ENCODE data around the gene COX7A2L. TPM values are rescaled to one million over a fixed set of nuclear protein-coding genes. Genes with fewer than 3 reads are reported as not detected.
"Not testable (repeated sequence)": the region's sequence is repeated elsewhere in the genome, so short reads cannot be mapped to it uniquely, and the experiment has no call there.

Gene COX7A2L
- polyA plus RNA-seq, 1 donor from 2014 or later: 136 TPM

DNA sequence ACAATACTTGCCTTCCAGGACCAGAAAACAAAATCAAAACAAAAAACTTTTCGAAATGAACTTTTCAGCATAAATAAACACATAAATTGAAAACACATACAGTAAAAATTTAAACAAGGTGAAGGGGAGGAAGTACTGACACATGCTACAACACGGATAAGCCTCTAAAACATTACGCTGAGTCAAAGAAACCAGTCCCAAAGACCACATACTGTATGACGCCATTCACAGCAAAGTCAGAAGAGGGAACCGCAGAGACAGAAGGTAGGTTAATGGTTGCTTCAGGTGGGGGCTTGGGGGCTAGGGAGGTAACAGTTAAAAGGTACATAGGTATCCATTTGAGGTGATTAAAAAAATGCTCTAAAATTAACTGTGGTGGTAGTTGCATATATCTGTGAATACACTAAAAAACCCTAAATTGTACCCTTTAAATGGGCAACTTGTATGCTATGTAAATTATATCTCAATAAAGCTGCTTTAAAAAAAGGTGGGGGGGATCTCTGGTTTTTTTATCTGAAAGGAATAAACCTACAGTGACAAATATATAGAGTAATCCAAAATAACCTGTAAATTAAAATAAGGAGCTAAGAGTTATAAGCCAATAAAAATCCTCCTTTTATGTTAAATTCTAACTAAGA lies 7.1 kb downstream of the COX7A2L start:
- H3K36me3 Mint-ChIP-seq: peaks cover 3% of the 10 kb centered on the region
- peaks cover 31 to 37% (median 36%) of the 10 kb centered on the region in 3 donors for H3K4me1 Mint-ChIP-seq
- no peak overlapping the region for H3K27ac Mint-ChIP-seq
- peak overlapping the region in 1 of 4 donors; percentile 25 for H3K4me3 Mint-ChIP-seq
- no peaks in the 10 kb centered on the region for H3K9me3 Mint-ChIP-seq
- no peaks in the 10 kb centered on the region for H3K27me3 Mint-ChIP-seq

DNA sequence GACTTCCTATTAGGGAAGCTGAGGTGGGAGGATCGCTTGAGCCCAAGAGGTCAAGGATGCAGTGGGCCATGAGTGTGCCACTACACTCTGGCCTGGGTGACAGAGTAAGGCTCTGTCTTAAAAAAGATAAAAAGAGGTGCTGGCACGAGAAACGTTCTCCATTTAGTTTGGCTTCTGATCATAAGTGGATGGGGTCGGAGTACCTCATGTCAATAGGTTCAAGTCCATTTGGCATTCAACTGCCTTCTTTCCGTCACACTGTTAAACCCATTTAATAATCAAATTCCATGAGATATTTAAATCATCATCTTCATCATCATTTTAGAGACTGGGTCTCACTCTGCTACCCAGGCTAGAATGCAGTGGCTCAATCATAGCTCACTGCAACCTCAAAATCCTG lies 9.2 kb downstream of the COX7A2L start:
- Mint-ChIP-seq H3K36me3 (peaks cover 8% of the 10 kb centered on the region), H3K9me3 (no peaks in the 10 kb centered on the region), H3K27me3 (no peaks in the 10 kb centered on the region), H3K27ac (peak overlapping the region in 1 of 3 donors; percentile 45), H3K4me3 (no peak overlapping the region), H3K4me1 (peaks cover 13 to 30% (median 20%) of the 10 kb centered on the region in 3 donors)

DNA sequence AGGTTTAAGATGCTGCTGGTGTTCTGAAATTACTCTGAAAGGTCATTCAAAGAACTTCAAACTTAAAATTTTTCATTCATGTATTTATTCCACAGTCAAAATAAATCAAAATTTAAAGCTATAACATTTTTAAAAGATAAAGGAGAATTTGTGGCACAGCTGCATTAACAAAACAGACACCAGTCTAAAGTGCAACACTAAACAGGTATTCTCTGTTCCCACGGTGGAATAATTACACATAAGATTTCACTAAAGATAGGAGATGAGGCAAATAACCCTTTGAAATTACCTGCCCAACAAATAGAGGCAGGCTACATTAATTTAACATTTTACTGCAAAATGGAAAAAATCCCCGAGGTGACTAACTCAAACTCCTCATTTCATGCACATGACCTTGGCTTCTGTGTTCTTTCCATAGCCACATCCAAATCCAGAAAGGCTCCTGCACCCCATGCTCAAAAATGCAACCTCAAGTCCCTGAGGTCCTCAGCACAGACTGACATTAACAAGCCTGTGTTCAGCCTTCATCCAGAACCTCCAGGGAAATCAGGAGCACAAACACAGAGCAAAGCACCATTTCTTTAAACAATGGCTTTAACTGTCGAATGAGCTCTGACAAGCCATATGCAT lies 10.5 kb downstream of the COX7A2L start:
- H3K27me3 Mint-ChIP-seq: no peaks in the 10 kb centered on the region
- H3K4me3 Mint-ChIP-seq: no peak overlapping the region
- peaks cover 8% of the 10 kb centered on the region for H3K36me3 Mint-ChIP-seq
- no peak overlapping the region for H3K27ac Mint-ChIP-seq
- H3K9me3 Mint-ChIP-seq: no peaks in the 10 kb centered on the region
- peaks cover 7 to 25% (median 16%) of the 10 kb centered on the region in 3 donors for H3K4me1 Mint-ChIP-seq

DNA sequence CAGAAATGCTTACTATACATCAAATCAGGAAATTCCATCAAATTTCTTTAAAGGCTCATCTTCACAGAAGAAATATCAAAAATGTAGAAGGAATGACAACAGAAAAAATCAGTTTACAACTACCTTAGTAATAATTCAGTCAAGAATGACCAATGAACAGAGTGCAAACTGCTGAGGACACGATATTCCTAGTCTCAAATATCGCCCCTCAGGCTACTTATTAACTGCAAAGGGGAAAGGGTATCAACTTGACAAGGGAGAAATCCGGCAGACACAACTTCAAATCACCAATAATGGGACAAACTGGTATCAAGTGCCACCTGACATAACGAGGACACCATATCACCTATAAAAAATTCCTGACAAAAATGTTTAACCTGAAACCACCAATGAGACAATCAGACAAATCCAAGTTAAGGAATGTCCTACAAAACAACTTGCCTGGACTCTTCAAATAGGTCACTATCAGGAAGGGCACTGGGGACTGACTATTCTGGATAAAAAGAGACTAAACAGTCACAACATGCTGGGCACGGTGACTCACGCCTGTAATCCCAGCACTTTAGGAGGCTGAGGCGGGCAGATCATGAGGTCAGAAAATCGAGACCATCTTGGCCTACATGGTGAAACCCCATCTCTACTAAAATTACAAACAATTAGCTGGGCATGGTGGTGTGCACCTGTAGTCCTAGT lies 12.8 kb downstream of the COX7A2L start:
- no peak overlapping the region for H3K4me3 Mint-ChIP-seq
- no peaks in the 10 kb centered on the region for H3K27me3 Mint-ChIP-seq
- H3K36me3 Mint-ChIP-seq: peaks cover 6% of the 10 kb centered on the region
- H3K4me1 Mint-ChIP-seq: peaks cover 0 to 6% (median 3%) of the 10 kb centered on the region in 3 donors
- no peaks in the 10 kb centered on the region for H3K9me3 Mint-ChIP-seq
- peak overlapping the region in 1 of 3 donors; percentile 9 for H3K27ac Mint-ChIP-seq

DNA sequence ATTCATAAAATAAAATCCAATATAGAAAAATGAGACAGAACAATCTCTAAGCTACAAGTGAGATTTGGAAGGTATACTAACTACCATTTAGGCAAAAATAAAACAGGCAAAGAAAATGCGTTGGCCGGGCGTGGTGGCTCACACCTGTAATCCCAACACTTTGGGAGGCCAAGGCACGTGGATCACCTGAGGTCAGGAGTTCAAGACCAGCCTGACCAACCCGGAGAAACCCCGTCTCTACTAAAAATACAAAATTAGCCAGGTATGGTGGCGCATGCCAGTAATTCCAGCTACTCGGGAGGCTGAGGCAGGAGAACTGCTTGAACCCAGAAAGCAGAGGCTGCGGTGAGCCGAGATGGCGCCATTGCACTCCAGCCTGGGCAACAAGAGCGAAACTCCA lies 13.5 kb downstream of the COX7A2L start:
- H3K4me1 Mint-ChIP-seq, H3K27me3 Mint-ChIP-seq, H3K4me3 Mint-ChIP-seq, H3K36me3 Mint-ChIP-seq, H3K9me3 Mint-ChIP-seq, H3K27ac Mint-ChIP-seq: not testable (repeated sequence)

DNA sequence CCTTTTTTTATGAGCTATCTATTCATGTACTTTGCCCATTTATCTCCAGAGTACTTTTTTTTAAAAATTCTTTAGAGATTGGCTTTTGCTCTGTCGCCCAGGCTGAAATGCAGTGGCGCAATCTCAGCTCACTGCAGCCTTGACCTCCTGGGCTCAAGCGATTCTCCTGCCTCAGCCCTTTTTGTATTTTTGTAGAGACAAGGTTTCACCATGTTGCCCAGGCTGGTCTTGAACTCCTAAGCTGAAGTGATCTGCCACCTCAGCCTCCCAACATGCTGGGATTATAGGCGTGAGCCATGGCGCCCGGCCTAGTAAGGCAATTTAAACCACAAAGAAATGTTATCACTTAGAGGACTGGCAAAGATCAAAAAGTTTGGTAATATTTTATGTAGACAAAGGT lies 14.2 kb downstream of the COX7A2L start:
- H3K36me3 Mint-ChIP-seq: not testable (repeated sequence)

DNA sequence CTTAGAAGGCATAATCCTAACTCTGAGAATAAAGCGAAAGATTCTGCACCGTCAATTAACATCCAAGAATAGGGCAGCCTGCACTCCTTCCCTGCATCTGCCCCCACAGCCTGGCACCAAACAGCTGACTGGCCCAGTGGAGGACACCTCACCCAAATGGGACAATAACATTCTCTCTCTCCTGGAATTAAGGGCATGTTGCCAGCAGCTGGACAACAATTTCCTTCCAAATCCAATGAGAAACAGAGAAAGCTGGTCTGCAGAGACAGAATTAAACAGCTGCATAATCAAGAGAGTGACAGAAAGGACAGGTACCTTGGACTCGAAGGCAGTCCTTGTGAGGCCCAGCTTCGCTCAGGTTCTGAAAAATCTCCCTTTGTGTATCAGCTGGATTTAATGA lies 15.0 kb downstream of the COX7A2L start:
- H3K27ac Mint-ChIP-seq: no peak overlapping the region
- no peaks in the 10 kb centered on the region for H3K9me3 Mint-ChIP-seq
- peaks cover 2 to 6% (median 4%) of the 10 kb centered on the region in 3 donors for H3K4me1 Mint-ChIP-seq
- no peak overlapping the region for H3K4me3 Mint-ChIP-seq
- no peaks in the 10 kb centered on the region for H3K27me3 Mint-ChIP-seq
- peaks cover 5% of the 10 kb centered on the region for H3K36me3 Mint-ChIP-seq

More for the DNA sequence above, 14.2 kb downstream of the COX7A2L start:
- not testable (repeated sequence) for H3K27ac Mint-ChIP-seq, H3K4me3 Mint-ChIP-seq, H3K27me3 Mint-ChIP-seq, H3K9me3 Mint-ChIP-seq, H3K4me1 Mint-ChIP-seq

DNA sequence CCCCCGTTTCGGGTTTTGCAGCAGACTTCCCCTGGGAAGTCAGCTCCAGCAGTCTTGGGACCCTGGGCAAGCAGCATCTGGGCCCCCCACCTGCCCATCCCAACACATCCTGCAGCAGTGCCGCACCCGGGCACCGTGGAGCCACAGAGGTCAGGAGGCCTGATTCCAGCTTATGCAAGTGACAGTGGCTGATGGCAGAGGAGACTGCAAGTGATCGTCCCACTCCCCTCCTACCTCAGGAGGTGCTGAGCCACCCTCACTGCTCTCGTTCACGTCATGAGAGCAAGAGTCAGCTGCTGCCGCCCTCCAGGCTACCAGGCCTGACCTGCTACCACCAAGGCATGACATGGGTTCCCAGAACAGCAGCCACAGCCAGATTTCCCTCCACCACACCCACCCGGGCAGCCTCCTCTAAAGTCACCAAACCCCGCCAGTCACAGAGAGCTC lies 18.2 kb downstream of the COX7A2L start:
- peak overlapping the region in 1 of 3 donors; percentile 35 for H3K27ac Mint-ChIP-seq
- no peaks in the 10 kb centered on the region for H3K27me3 Mint-ChIP-seq
- H3K4me1 Mint-ChIP-seq: peaks cover 0 to 4% (median 2%) of the 10 kb centered on the region in 3 donors
- no peak overlapping the region for H3K4me3 Mint-ChIP-seq
- H3K36me3 Mint-ChIP-seq: peaks cover 13% of the 10 kb centered on the region
- no peaks in the 10 kb centered on the region for H3K9me3 Mint-ChIP-seq

DNA sequence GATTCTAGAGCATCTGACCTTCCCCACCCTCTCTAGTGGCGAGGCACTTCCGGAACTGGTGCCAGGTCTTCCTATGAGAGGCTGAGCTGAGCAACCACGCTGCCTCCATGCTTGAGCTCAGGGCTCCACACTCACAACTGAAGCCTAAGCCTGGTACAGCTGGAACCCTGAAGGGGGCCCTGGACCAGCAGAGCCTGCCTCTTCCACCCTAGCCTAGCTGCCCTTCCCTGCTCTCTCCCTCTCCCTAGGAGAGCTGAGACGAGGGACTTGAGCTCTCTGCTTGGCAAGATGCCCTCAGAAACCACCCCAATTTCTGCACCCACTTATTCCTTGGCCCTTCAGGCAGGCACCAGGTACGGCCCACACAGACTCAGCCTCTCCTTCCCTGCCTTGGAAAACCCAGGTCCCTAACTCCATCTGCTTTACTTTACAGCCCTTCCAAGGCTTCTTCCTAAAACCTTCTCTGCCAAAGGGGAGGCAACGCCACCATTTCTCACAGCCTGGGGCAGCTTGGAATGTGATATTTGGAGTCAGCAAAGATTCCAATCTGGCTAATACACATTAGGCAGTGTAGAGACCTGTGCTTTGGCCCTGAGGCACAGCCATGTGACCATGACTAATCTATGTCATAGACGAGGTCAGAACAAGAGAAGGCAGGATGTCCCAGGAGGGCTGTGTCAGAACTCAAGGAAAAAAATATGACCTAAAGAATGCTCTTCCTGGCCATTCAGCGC lies 18.8 kb downstream of the COX7A2L start:
- no peak overlapping the region for H3K4me3 Mint-ChIP-seq
- peaks cover 0 to 1% (median 0%) of the 10 kb centered on the region in 3 donors for H3K9me3 Mint-ChIP-seq
- peak overlapping the region in 2 of 3 donors; percentile 35 to 47 for H3K27ac Mint-ChIP-seq
- no peaks in the 10 kb centered on the region for H3K27me3 Mint-ChIP-seq
- peaks cover 16% of the 10 kb centered on the region for H3K36me3 Mint-ChIP-seq
- H3K4me1 Mint-ChIP-seq: peaks cover 0 to 4% (median 2%) of the 10 kb centered on the region in 3 donors

DNA sequence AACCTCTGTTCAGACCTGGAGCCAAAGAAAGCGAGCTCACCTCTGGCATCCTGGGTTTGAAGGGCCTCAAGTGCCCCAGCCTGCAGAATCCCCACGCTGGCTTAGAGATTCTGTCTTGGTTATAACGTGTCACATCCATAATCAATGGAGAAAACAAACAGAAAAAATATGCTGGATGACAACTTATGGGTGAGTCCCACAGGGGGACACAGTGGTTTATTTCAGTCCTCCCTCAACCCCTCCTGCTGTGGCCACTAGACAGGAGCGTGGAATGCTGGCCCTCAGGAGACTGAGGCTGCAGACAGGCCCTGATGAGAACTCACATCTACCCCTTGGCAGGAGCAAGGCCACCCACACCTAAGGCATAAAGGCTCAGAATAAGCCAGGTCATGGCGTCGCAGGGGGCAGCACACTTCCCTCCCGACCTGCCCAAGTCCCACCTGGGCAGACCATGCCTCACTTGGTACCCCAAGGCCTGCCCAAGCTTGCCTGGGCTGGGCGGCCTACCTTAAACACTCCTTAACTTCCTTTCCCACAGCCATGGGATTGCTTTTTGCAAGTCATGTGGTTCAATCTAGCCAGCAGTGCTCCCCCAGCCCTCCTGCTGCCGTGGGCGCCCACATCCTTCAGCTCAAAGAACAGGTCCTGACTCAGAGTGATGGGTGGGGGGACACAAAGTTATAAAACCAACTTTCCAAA lies 19.9 kb downstream of the COX7A2L start:
- Mint-ChIP-seq H3K27me3 (no peaks in the 10 kb centered on the region), H3K4me3 (no peak overlapping the region)

DNA sequence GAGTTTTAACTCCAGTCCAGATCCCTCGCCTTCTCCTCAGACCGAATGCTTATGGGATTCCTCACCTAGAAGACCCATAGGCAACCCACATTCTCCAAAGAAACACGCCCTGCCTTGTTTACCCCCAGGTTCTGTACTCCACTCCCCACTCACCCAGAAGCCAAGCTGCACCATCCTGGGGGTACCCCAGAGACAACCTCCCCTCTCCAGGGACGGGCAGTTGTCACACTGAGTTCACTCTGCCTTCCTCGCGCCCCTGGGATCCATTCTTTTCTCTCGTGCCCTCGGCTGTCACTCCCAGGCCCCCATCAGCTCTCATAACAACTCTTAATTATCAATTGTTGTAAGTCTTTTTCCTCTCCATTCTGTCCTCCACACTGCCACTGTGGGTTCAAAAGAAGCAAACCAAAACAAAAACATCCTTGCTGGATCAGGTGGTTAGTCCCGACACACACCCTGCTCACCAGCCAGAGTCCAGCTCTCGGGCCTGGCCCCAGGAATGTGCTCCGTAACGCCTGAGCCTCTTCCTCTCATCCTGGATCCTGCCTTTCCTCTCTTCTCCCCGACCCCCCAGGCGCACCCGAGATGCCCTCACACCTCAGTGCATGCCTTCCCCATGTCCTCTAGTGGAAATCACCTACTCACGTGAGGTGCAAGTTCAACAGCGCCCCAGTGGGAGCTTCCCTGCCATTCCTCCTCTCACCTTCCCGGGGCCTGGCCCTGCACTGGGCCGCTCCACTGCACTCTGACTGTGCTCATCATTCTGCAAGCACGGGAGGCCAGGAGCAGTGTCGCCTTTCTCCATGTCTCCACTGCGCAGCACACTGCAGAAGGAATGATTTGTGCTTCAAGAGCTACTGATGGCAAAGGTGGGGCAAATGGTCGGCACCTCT lies 20.7 kb downstream of the COX7A2L start:
- Mint-ChIP-seq H3K36me3 (peaks cover 20% of the 10 kb centered on the region), H3K4me3 (peak overlapping the region in 1 of 4 donors; percentile 25), H3K4me1 (peaks cover 0 to 4% (median 0%) of the 10 kb centered on the region in 3 donors), H3K27ac (peak overlapping the region; percentile 13 to 68 (median 19)), H3K27me3 (no peaks in the 10 kb centered on the region), H3K9me3 (peaks cover 0 to 2% (median 2%) of the 10 kb centered on the region in 3 donors)

More for the DNA sequence above, 19.9 kb downstream of the COX7A2L start:
- Mint-ChIP-seq H3K4me1 (peaks cover 0 to 4% (median 0%) of the 10 kb centered on the region in 3 donors), H3K36me3 (peaks cover 17% of the 10 kb centered on the region), H3K9me3 (peaks cover 0 to 2% (median 2%) of the 10 kb centered on the region in 3 donors), H3K27ac (peak overlapping the region in 1 of 3 donors; percentile 13)

DNA sequence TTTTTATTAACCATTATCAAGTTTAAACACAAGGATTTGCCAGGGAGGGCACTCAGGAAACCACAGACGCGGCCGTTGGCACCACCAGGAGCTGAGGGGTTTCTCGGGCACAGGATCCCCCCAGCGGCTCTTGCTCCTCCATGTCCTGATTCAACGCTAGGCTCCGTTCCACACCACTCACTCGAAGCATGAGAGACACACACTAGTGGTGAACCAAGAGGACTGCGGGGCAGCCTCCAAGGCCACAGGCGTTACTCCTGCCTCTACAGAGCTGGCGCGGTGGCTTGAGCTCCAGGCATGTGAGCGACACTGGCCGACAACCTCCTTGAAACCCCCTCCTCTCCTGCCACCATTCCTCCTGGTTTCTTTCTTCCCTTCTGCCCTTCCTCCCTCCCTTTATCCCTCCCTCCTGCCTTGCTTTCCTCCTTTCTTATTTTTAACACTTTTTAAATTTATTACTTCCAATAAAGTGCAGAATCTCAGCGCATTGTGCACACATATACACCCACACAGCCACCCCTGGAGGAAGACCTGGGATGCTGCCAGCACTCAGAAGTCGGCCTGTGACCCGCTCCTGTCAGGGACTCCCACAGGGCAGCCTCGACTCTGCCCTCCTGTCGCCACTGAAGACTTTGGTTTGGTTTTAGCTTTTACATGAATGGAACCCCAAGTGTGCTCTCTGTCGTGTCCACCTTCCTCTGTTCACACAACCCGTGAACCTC lies 21.7 kb downstream of the COX7A2L start:
- Mint-ChIP-seq H3K4me3 (no peak overlapping the region), H3K9me3 (peaks cover 0 to 2% (median 2%) of the 10 kb centered on the region in 3 donors), H3K27ac (peak overlapping the region in 1 of 3 donors; percentile 68), H3K36me3 (peaks cover 20% of the 10 kb centered on the region), H3K4me1 (peaks cover 0 to 4% (median 0%) of the 10 kb centered on the region in 3 donors), H3K27me3 (no peaks in the 10 kb centered on the region)

DNA sequence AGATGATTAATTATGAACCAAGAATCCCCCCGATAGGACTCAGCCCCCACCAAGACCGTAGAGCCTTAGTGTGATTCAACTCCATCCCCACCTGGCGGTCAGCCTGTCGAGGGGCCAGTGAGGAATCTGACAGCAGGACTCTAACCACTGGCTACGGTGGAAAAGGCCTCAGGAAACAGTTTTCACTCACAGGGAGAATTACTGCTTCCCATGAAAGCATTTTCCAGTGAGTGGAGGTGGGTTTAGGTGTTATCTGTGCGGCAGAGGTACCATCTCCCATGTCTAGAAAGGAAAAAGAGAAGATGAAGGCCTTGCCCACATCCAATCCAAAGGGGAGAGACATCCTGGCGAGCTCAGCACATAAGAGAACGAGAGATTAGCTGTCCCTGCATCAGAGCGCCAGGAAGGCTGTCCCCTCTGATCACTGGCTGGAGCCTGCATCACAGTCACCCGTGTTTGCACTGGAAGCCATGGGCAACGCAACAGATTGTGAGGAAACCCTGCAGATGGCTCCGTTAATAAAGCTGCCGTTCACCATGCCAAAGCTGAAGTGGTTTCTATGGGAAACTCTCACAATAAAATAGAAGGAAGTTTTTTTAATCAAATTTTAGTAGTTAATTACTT lies 22.3 kb downstream of the COX7A2L start:
- H3K36me3 Mint-ChIP-seq: peaks cover 22% of the 10 kb centered on the region
- H3K4me1 Mint-ChIP-seq: peaks cover 0 to 6% (median 0%) of the 10 kb centered on the region in 3 donors

More for the DNA sequence above, 22.3 kb downstream of the COX7A2L start:
- H3K9me3 Mint-ChIP-seq: peaks cover 0 to 2% (median 2%) of the 10 kb centered on the region in 3 donors
- no peak overlapping the region for H3K4me3 Mint-ChIP-seq
- no peaks in the 10 kb centered on the region for H3K27me3 Mint-ChIP-seq
- H3K27ac Mint-ChIP-seq: no peak overlapping the region
